ENCODE data around the gene STARD3.

Gene STARD3

DNA sequence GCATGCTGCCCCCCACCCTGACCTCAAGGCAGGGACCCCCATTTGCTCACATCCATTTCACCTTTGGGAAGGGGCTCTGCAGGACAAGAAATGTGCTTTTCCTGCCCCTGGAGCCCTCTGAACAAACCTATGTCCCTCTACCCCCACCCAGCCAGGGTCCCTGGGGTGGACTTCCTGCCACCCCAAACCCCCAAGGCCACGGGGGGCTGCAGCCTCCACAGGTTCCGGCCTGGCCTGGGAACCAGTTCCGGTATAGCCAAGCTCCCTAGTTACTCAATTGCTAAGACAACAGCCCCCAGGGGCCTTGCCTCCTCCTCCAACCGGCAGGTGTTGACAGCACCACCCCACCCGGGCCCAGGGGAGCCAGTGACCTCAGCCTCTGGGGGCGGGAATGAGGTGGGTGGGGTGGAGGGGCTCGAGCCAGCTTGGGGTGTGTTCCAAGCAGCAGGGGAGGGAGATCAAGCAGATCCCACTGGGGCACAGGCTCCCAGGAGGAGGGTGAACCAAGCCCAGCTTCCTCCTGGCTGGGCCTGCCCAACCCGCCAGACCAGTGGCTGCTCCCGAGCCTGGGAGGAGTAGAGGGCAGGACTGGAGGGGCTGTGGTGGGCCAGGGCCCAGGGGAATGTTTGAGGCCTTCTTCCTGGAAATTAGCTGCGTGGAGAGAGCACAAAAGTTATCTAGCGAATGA is 37.9 kb downstream of the STARD3 start:
- DNase-seq (ENCODE audit: low read depth), result no peak
- no peak for TF ChIP-seq CTCF (IDR thresholded peaks at IDR 0.05; ENCODE audit: insufficient read depth, low read depth, low read length, missing control alignments)
- no peak overlapping the region for H3K4me3 ChIP-seq (ENCODE audit: low read depth, low read length)

- no peak for TF ChIP-seq CTCF (IDR thresholded peaks at IDR 0.05; ENCODE audit: insufficient read depth, low read depth, low read length, missing control alignments)
- no peak overlapping the region for H3K4me3 ChIP-seq (ENCODE audit: low read depth, low read length)
- DNase-seq (ENCODE audit: low read depth), result no peak
Measured at GRCh38 chr17:39675390-39676082, 38.6 kb downstream of the STARD3 start.

GRCh38 chr17:39676198-39676819 is 39.4 kb downstream of the STARD3 start:
- no peak overlapping the region for H3K4me3 ChIP-seq (ENCODE audit: low read depth, low read length)
- TF ChIP-seq CTCF (IDR thresholded peaks at IDR 0.05; ENCODE audit: insufficient read depth, low read depth, low read length, missing control alignments), result no peak
- DNase-seq (ENCODE audit: low read depth), result peak; percentile 72

DNA sequence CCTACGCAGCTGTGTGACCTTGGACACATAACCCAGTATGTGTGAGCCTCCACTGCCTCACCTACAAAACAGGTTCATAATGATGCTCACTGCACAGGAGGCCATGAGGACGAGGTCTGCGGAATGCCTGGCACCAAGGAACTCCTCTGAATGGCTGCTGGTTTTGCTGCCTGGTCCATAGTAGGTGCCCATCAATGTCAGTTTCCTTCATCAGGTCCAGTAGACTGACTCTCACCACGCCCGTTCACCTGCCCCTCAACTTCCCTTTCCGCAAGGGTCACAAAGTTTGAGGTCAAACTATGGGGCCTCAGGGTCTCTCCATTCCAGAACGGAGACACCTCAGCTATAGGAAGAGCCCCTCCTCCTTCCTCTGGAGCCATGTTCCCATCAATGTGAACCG is 40.1 kb downstream of the STARD3 start:
- H3K4me3 ChIP-seq (ENCODE audit: low read depth, low read length), result no peak overlapping the region
- no peak for DNase-seq (ENCODE audit: low read depth)
- no peak for TF ChIP-seq CTCF (IDR thresholded peaks at IDR 0.05; ENCODE audit: insufficient read depth, low read depth, low read length, missing control alignments)

GRCh38 chr17:39677542-39678339 is 40.8 kb downstream of the STARD3 start:
- H3K4me3 ChIP-seq (ENCODE audit: low read depth, low read length), result no peak overlapping the region
- no peak for DNase-seq (ENCODE audit: low read depth)
- no peak for TF ChIP-seq CTCF (IDR thresholded peaks at IDR 0.05; ENCODE audit: insufficient read depth, low read depth, low read length, missing control alignments)

DNA sequence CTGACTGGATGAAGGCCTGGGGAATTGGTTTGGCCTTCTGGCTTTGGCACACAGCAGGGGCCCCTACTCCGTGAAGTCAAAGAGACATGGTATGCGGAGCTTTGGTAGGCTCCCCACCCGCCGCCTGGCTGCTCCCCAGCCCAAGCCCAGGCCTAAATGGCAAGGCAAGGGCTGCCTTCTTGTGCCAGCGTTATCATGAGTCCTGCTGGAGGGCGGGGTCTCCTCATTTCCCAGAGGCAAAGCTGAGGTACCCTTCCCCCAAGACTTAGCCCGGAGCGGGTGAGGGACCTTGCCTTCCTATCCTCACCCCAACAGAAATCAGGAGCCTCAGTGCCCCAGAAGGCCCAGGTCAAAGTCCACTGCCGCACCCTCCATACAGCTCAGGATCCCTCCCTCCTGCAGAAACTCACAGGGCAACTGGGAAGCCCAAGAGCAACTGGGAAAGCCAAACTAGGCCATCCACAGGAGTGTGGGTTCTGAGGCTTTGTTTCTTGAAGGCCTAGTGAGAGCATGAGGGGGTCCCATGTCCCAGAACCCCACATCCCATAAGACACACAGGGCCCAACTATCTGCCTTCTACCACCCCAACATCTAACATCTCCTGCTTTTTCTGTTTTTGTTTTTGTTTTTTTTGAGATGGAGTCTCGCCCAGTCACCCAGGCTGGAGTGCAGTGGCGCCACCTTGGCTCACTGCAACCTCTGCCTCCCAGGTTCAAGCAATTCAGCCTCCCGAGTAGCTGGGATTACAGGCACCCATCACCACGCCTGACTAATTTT is 41.6 kb downstream of the STARD3 start:
- TF ChIP-seq CTCF (IDR thresholded peaks at IDR 0.05; ENCODE audit: insufficient read depth, low read depth, low read length, missing control alignments), result no peak
- no peak overlapping the region for H3K4me3 ChIP-seq (ENCODE audit: low read depth, low read length)
- no peak for DNase-seq (ENCODE audit: low read depth)
